ENCODE results near the gene RPH3AL. TPM values are rescaled to one million over a fixed set of nuclear protein-coding genes. Genes with fewer than 3 reads are reported as not detected.
"Not testable (repeated sequence)": the region's sequence is repeated elsewhere in the genome, so short reads cannot be mapped to it uniquely, and the experiment has no call there.

The RPH3AL gene
- total RNA-seq, 1 experiment from 2014 or later = 26.0 TPM

DNA sequence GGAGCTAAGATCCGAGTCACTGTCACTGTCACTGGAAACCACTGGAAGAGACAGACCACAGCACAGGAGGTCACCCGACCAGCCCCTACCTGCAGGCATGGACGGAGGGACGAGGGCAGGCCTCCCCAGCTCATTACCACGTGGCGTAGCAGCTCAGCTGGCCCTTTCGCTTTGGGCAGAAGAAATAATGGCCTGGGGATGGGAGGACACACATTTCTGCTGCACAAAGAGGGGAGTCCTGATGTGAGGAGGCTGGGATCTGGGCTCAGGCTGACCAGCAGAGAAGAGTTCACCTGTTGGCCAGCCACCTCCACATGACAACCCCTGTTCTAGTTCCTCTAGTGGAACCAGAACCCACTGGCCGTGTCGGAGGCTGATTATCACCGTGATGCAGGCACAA, 132.9 kb downstream of the RPH3AL start:
- intact Hi-C loops (cut with micrococcal nuclease; ENCODE audit: unreplicated experiment) = no loop called here
- ChIA-PET POLR2A (ENCODE audit: unreplicated experiment) (no interaction called here), CTCF (no interaction called here)
- H4K20me1 ChIP-seq (ENCODE audit: insufficient read depth) = peaks cover 3% of the 10 kb centered on the region; the same call in 1 of the 2 replicates
- no peaks in the 10 kb centered on the region for H3F3A ChIP-seq (ENCODE audit: insufficient read depth, low read depth)
- H3K9me2 ChIP-seq (ENCODE audit: insufficient read depth) = no peaks in the 10 kb centered on the region
- H3K9me3 ChIP-seq (ENCODE audit: insufficient read depth, low read depth) = no peaks in the 10 kb centered on the region
- no peak overlapping the region for H2AFZ ChIP-seq
- TF ChIP-seq, protein P1, sequence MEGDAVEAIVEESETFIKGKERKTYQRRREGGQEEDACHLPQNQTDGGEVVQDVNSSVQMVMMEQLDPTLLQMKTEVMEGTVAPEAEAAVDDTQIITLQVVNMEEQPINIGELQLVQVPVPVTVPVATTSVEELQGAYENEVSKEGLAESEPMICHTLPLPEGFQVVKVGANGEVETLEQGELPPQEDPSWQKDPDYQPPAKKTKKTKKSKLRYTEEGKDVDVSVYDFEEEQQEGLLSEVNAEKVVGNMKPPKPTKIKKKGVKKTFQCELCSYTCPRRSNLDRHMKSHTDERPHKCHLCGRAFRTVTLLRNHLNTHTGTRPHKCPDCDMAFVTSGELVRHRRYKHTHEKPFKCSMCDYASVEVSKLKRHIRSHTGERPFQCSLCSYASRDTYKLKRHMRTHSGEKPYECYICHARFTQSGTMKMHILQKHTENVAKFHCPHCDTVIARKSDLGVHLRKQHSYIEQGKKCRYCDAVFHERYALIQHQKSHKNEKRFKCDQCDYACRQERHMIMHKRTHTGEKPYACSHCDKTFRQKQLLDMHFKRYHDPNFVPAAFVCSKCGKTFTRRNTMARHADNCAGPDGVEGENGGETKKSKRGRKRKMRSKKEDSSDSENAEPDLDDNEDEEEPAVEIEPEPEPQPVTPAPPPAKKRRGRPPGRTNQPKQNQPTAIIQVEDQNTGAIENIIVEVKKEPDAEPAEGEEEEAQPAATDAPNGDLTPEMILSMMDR (conservative IDR thresholded peaks at IDR 0.05) = no peak
- no peak for TF ChIP-seq EZH2 (IDR thresholded peaks at IDR 0.05; ENCODE audit: low read depth)
- H3K4me1 ChIP-seq (replicated peaks; ENCODE audit: insufficient read depth) = no peaks in the 10 kb centered on the region
- no peak overlapping the region for H3K4me2 ChIP-seq
- H3K36me3 ChIP-seq (ENCODE audit: low read depth) = no peaks in the 10 kb centered on the region
- H3K4me3 ChIP-seq = no peak overlapping the region
- H3K27me3 ChIP-seq (ENCODE audit: insufficient read depth, low read depth) = no peaks in the 10 kb centered on the region
- H3K79me2 ChIP-seq (ENCODE audit: low read depth) = no peaks in the 10 kb centered on the region
- BruUV-seq (replicated peaks) = no TSS peak
- no peak overlapping the region for H3K27ac ChIP-seq
- no peak for DNase-seq

DNA sequence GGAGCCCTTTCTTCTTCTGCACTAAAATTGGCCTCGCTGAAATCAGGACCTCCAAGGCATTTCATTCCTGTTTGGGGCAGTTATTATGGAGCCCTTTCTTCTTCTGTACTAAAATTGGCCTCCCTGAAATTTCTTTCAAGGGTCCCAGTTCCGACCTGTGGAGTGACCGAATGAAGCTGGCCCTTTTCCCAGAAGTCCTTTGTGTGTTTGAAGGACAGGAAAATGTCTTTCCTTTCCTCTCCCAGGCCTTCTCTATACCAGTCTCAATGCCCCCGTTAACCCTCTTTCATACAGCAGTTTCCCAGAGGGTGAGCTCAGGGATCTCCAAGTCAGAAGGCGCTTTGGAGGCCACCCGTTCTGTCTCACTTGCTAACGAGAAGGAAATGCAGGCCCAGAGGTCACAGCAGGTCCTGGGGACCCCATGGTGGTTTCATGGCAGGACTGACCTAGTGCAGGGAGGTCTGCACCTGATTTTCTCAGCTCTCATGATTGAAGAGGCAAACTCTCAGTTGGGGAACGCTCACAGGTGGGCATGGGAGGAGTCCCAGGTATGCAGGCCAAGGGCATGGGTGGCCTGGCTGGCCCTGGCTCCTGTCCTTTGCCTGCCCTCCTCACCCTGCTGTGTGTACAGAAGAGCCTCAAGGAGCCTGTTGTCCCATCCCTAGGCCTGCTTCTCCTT, 134.0 kb downstream of the RPH3AL start:
- BruUV-seq (replicated peaks) = no TSS peak
- TF ChIP-seq, protein P1 (conservative IDR thresholded peaks at IDR 0.05) = no peak

DNA sequence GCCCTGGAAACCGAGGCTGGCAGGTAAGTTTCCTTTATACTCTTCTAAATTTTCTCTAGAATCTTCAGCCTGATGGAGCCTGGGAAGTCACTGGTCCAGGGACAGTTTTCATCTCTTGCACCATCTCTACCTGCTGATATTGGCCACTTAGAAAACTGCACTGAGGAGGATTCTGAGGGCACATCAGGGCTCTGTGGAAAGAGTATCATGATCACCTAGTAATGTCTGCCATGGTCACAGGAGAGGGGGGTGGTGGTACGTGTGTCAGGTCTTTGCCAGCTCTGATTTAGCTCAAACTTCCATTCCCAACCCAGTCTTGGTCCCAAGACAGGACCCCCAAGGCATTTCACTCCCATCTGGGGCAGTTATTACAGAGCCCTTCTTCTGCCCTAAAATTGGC, 136.0 kb downstream of the RPH3AL start:
- H3F3A ChIP-seq (ENCODE audit: insufficient read depth, low read depth) = no peaks in the 10 kb centered on the region
- no peak overlapping the region for H3K4me3 ChIP-seq
- POLR2A ChIA-PET (ENCODE audit: unreplicated experiment) = no interaction called here
- H3K27me3 ChIP-seq (ENCODE audit: insufficient read depth, low read depth) = no peaks in the 10 kb centered on the region
- BruUV-seq (replicated peaks) = no TSS peak
- no peak overlapping the region for H3K27ac ChIP-seq
- no peaks in the 10 kb centered on the region for H3K36me3 ChIP-seq (ENCODE audit: low read depth)
- no peaks in the 10 kb centered on the region for H3K79me2 ChIP-seq (ENCODE audit: low read depth)
- no peak for DNase-seq
- no peaks in the 10 kb centered on the region for H3K9me2 ChIP-seq (ENCODE audit: insufficient read depth)
- intact Hi-C loops (cut with micrococcal nuclease; ENCODE audit: unreplicated experiment) = no loop called here
- CTCF ChIA-PET = no interaction called here
- H2AFZ ChIP-seq = no peak overlapping the region
- no peaks in the 10 kb centered on the region for H3K9me3 ChIP-seq (ENCODE audit: insufficient read depth, low read depth)
- no peak overlapping the region for H3K4me2 ChIP-seq
- TF ChIP-seq, protein P1 (conservative IDR thresholded peaks at IDR 0.05) = no peak
- no peak for TF ChIP-seq EZH2 (IDR thresholded peaks at IDR 0.05; ENCODE audit: low read depth)
- H4K20me1 ChIP-seq (ENCODE audit: insufficient read depth) = no peaks in the 10 kb centered on the region
- no peaks in the 10 kb centered on the region for H3K4me1 ChIP-seq (replicated peaks; ENCODE audit: insufficient read depth)

More for the DNA sequence above, 134.0 kb downstream of the RPH3AL start:
- no peaks in the 10 kb centered on the region for H3K4me1 ChIP-seq (replicated peaks; ENCODE audit: insufficient read depth)
- H3K27me3 ChIP-seq (ENCODE audit: insufficient read depth, low read depth) = no peaks in the 10 kb centered on the region
- peaks cover 3% of the 10 kb centered on the region; the same call in 1 of the 2 replicates for H4K20me1 ChIP-seq (ENCODE audit: insufficient read depth)
- H3K79me2 ChIP-seq (ENCODE audit: low read depth) = no peaks in the 10 kb centered on the region
- H3K36me3 ChIP-seq (ENCODE audit: low read depth) = no peaks in the 10 kb centered on the region
- no peak for DNase-seq
- no peaks in the 10 kb centered on the region for H3K9me2 ChIP-seq (ENCODE audit: insufficient read depth)
- H2AFZ ChIP-seq = no peak overlapping the region
- no peaks in the 10 kb centered on the region for H3K9me3 ChIP-seq (ENCODE audit: insufficient read depth, low read depth)
- H3F3A ChIP-seq (ENCODE audit: insufficient read depth, low read depth) = no peaks in the 10 kb centered on the region
- H3K27ac ChIP-seq = no peak overlapping the region
- H3K4me2 ChIP-seq = no peak overlapping the region
- intact Hi-C loops (cut with micrococcal nuclease; ENCODE audit: unreplicated experiment) = no loop called here
- no peak overlapping the region for H3K4me3 ChIP-seq
- POLR2A ChIA-PET (ENCODE audit: unreplicated experiment) = no interaction called here
- CTCF ChIA-PET = no interaction called here

DNA sequence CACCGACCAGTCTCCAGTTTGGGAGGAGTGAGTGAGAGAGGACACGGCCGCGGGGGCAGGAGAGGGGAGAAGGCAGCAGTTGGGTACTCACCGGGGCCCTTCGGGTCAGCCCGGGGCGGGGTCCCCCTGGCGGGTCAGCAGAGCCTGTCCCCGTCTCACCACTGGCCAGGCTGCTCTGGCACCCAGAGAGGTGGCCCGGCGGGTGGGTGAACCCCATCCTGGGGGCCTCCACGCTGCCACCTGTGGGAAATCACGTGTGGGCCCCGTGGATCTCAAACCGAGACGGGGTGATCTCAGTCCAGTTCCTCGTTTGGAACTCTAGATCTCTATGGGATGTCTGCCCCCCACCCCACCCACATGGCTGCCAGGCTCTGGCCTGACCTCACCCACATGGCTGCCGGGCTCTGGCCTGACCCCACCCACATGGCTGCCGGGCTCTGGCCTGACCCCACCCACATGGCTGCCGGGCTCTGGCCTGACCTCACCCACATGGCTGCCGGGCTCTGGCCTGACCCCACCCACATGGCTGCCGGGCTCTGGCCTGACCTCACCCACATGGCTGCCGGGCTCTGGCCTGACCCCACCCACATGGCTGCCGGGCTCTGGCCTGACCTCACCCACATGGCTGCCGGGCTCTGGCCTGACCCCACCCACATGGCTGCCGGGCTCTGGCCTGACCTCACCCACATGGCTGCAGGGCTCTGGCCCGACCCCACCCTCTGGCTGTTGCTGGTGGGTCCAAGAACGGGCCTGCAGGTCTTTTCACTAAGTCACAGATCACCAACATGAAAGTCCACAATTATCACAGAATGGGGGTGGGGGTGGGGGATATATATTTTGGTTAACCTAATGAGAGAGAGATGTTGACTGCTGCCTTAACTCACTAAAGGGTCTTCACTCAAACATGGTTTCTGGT, 136.8 kb downstream of the RPH3AL start:
- peak in 1 of 2 experiments; percentile 22 for DNase-seq
- H2AFZ ChIP-seq; intact Hi-C loops (cut with micrococcal nuclease; ENCODE audit: unreplicated experiment); H3K4me2 ChIP-seq; POLR2A ChIA-PET (ENCODE audit: unreplicated experiment); H3K9me2 ChIP-seq (ENCODE audit: insufficient read depth); H3K27ac ChIP-seq; H3K4me3 ChIP-seq; H3K9me3 ChIP-seq (ENCODE audit: insufficient read depth, low read depth); CTCF ChIA-PET; BruUV-seq (replicated peaks); H3K27me3 ChIP-seq (ENCODE audit: insufficient read depth, low read depth); H4K20me1 ChIP-seq (ENCODE audit: insufficient read depth); H3K79me2 ChIP-seq (ENCODE audit: low read depth); H3F3A ChIP-seq (ENCODE audit: insufficient read depth, low read depth); H3K36me3 ChIP-seq (ENCODE audit: low read depth); H3K4me1 ChIP-seq (replicated peaks; ENCODE audit: insufficient read depth): not testable (repeated sequence)
